HG03439 (cell line): ENCODE data around the gene PPBP.
"Not testable (repeated sequence)": the region's sequence is repeated elsewhere in the genome, so short reads cannot be mapped to it uniquely, and the experiment has no call there.

Experiments used
- ATAC-seq: cut with Tn5 transposase; IDR thresholded peaks from one replicate; pipeline ENCODE4 v1.9.1; 2021; ENCODE audit warnings: mild to moderate bottlenecking, moderate library complexity; ENCODE audit not compliant: unreplicated experiment

Gene PPBP

DNA sequence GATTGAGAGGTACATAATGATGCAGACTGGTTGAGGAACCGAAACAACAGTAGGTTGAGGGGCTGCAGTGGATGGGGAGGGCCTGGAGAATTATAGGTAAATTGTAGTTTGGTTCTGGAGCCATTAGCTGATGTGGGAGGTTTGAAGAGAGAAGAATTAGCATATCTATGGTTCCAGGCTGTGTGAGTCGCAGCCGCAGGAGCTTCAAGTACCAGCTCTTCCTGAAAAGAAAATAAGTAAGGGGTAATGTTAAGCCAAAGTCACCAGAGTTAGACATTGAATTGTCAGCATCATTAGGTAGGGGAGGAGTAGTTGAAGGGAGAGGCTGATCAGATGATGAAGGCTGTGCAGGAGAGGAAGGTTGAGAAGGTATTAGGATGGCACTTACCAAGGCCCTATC lies 35.6 kb downstream of the PPBP start:
- no peak for ATAC-seq

DNA sequence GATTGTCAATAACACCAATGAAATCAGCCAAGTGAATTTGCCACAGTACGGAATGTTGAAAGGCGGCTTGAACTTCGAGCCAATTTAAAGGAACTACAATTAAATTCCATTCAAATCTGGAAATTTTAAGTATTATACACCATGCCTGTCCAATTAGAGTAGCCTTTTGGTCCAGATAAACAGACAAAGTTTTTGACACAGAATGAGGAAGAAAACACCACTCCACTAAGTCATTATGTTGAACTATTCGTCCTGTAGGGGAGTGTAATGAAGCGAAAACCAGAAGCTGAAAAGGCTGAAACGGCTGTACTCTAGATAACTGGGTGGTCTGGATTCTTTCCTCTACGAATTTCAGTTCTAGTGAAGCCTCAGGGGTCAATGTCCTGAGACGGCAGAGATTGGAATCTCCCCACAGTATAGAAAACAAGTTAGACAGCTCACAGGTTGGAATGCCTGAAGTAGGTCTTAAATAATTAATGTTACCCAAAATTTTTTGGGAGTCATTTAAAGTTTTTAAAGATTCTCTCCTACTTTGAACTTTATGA lies 37.5 kb downstream of the PPBP start:
- not testable (repeated sequence) for ATAC-seq

DNA sequence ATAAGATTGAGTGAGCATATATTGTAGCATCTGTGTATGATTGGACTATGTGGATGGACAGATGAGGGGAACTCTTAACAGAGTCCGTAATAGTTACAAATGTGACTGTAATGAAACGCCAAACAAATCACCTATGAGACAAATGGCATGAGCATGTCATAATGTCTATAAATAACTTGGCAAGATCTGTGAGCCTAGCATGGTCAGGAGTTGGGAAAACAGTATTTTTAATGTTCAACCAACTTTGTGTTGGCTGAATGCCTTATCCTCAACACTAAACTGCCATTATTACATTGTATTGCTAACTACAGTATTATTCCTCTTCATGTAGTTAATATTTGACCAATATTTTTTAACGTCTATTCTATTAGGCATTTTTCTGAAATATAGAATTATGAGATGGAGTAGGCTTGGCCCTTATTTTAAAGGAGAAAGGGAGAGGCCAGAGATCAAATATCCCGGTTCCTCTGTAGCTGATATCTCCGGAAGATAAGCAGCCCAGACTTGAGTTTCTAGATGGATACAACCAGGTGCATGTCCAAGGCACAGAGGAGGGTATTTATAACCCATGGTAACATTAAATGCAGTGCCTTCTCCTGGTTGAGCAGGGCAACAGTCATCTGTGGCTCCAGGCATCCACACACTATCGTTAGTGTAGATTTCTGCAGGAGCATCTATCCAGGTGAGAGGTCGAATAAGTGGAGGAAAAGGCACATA lies 38.8 kb downstream of the PPBP start:
- no peak for ATAC-seq

DNA sequence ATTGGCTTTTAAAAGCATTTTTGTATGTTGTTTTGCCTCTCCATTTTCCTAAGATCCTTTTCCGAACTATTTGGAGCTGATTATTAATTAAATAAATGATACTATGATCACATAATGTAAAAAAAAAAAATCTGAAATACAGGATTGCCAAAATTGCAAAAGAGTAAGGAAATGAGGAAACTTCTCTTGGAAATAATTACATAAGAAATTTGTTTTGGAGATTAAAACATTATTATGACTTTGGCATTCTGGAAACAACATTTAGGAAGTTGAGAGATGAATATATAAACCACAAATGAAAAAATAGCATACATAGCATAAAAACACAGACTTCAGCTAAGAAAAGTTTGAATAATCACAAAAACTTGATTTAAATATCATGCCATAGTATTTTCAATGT lies 39.7 kb downstream of the PPBP start:
- no peak for ATAC-seq

DNA sequence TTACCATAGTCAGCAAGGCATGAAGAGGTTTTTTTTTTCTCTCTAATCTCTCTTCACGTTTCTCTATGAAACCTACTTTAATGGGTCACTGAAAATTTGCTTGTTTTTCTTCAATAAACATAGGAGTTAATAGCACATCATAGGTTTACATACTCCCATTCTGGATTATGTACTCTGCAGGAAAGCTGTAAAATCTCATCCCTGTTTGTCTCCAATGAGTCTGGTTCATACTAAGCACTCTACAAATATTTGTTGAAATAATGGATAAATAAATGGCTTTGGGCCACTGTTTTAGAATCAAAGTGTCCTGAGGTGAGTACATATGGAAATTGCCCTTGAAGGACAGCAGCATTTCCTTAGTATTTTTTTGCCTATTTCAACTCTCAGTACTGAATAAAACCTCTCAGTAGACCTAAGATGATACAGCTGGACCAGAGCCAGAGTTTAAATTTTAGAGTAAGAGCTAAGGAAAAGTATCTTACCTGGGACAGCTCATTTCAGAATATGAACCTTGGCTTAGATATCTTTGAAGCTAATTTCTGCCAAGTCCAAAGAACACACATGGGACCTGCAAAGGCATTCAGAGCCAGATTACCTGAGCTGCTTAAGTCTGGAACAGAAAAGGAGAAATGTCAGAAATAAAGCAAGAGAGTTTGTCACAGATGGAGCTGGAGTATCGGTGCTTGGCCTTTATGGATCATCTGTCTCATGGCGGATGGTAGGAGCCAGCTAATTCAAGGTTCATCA lies 40.6 kb downstream of the PPBP start:
- ATAC-seq = no peak

DNA sequence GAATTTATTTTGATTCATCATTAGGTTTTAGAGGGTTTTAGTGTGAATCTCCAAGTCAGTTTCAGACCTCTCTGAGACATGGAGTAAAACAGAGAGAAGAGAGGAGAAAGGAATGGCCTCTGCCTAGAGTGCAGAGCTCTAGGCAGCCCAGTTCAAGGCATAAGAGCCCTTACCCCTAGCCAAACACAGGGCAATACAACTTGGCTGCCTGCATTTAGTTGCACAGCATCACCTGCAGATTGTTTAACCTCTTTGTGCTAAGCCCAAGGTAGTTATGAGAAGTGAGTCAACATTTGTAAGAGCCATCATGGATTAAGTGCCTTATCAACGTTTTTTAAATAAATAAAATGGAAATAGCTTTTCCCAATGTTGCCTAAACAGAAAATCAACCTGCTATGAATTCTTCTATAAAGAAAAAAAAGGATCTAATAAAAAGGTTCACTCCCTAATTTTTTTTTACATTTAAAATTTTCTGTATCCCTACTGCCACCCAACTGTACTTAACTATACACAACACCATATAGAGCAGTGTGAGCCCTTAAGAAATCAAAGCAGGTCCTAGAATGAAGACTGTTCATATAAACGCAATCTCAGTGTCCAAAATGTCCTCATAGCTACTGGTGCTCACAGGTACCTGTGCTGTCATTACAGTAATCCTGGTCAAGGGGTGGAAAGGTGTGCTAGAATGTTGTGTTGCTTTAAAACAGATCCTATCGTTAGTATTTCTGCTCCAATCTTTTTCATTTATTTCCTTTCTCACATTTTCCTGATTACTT lies 42.1 kb downstream of the PPBP start:
- ATAC-seq = no peak

DNA sequence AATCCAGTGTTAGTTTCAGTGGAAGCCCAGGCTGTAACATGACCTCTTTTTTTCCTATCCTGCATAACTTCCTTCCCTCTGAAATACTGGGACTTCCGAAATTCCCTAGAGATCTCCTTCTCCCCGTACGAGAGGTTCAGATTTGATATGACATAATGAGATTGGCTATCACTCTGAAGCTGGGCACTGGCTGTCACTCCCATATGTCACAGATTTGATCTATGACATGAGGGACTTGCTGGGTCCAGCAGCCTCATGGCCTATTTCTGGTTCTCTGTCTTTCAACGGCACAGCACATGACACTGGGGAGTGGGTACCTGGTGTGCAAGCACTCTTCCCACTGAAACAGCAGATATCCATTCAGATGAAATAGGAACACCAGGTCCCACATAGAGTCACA lies 42.9 kb downstream of the PPBP start:
- no peak for ATAC-seq

DNA sequence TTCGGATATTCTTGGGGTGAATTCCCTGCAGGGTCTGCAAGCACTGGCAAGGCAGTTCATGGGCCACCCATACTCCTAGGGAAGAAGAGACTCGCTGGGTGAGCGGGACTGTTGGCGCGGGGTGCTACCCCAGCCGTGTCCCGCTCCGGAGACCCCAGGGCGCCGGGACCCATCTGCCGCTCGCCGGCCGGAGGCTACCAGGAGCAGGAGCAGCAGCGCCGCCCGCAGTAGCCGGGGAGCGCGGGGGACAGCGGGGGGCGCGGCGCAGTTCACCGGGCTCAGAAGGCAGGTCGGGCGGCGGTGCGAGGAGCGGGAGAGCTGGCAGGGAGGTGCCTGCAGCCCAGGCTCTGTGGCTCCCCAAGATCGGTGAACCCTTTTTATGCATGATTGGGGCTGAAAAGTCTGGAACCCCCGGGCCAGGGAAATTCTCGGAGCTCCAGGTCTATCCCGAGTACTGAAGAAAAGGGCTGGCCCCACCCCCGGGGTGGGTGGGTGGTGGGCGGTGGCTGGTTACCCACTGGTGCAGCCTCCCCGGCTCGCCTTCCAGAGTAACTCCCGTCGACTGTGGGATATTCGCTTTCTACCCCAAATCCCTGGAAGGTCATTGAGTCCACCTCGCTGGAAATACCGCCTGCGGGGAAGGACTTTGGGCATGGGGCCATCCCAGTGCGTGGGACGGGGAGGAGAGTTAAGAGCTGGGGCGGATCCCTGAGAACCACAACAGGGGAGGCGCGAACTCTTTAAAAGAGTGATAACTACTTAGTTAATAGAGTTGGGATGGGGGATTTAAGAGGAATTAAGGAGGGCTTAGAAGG lies 43.7 kb downstream of the PPBP start:
- no peak for ATAC-seq

DNA sequence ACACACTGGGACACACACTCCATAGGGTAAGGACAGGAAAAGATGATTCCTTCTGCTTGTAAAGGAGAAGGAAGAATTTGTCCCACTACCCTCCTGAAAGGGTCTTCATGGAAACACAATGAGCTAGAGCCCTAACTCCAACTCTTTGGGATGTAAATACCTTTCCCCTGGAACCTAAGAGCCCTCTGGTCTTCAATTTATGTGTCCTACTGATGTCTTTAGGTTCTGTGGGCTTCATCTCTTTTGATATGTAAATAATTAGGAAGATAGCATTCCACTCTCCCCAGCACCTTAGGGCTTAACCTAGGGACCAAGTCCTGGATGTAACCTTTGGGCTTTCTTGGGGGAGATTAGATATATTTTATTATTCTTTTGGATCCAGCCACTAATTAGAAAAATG lies 44.4 kb downstream of the PPBP start:
- ATAC-seq = no peak

DNA sequence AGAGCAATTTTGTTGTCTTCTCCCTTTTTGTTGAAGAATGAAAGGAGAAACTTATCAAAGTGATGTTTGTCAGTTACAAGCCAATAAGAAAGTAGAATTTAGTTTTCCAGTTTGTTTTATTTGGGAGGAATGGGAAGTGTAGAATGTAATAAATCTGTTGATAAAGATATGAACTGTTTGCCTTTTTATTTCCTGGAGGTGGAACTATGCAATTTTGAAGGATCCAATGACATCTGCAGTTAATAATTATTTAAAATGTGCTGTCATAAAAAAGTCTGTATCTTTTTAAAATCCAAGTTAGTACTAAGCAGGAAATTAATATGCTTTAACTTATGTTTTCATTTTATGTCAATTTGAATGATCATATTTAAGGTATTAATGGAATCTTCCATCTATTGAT lies 51.0 kb downstream of the PPBP start:
- ATAC-seq = no peak
